ENCODE data around the gene ABCE1. TPM values are rescaled to one million over a fixed set of nuclear protein-coding genes. Genes with fewer than 3 reads are reported as not detected.
"Not testable (repeated sequence)": the region's sequence is repeated elsewhere in the genome, so short reads cannot be mapped to it uniquely, and the experiment has no call there.

ABCE1 gene
- total RNA-seq, 4 donors from 2014 or later: 42.9 to 79.3 (median 62.5) TPM

DNA sequence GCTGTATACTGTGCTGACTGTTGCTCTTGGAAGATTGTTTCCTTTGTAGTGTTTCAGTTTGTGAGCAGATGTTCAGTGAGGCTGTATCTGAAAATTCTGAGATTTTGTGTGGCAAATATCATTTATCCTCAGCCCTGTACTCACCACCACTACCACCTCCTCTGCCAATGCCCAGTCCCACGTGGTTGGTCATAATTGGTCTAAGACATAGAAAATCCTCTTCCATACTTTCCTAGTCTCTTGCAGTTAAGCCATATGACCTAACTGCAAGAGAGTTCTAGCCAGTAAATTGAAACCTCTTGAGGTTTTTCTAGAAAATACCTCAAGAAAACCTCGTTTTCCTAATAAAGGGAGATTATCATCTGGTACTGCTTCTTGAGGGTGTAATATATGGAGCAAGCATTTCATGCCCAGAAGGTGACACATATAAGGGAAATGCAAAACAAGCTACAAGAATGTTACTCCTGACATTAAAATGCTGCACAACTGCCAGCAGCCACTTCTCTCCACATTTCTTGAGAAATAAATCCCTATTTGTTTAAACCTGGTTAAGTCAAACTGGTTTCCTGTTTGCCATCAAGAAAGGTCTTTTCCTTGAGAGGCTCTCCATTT is 32.8 kb downstream of the ABCE1 start:
- Histone ChIP-seq H3K4me3 (no peak overlapping the region), H3K9me3 (no peaks in the 10 kb centered on the region), H3K4me1 (peaks cover 0 to 7% of the 10 kb centered on the region in 2 donors), H3K36me3 (peaks cover 0 to 57% of the 10 kb centered on the region in 2 donors), H3K27me3 (no peaks in the 10 kb centered on the region), H3K27ac (no peak overlapping the region)
- intact Hi-C loops (cut with DNase I; ENCODE audit: low total_unique reads): no loop called here
- DNase-seq: no peak
- no peak for ATAC-seq
- in situ Hi-C loops (cut with MboI; ENCODE audit: low sequenced_read_pairs in 4 of 4): no loop called here
- TF ChIP-seq, protein P1, sequence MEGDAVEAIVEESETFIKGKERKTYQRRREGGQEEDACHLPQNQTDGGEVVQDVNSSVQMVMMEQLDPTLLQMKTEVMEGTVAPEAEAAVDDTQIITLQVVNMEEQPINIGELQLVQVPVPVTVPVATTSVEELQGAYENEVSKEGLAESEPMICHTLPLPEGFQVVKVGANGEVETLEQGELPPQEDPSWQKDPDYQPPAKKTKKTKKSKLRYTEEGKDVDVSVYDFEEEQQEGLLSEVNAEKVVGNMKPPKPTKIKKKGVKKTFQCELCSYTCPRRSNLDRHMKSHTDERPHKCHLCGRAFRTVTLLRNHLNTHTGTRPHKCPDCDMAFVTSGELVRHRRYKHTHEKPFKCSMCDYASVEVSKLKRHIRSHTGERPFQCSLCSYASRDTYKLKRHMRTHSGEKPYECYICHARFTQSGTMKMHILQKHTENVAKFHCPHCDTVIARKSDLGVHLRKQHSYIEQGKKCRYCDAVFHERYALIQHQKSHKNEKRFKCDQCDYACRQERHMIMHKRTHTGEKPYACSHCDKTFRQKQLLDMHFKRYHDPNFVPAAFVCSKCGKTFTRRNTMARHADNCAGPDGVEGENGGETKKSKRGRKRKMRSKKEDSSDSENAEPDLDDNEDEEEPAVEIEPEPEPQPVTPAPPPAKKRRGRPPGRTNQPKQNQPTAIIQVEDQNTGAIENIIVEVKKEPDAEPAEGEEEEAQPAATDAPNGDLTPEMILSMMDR (IDR thresholded peaks at IDR 0.05 in 4 of 5, conservative IDR thresholded peaks at IDR 0.05 in 1 of 5): no peak
- no peak for TF ChIP-seq POLR2A (IDR thresholded peaks at IDR 0.05)

DNA sequence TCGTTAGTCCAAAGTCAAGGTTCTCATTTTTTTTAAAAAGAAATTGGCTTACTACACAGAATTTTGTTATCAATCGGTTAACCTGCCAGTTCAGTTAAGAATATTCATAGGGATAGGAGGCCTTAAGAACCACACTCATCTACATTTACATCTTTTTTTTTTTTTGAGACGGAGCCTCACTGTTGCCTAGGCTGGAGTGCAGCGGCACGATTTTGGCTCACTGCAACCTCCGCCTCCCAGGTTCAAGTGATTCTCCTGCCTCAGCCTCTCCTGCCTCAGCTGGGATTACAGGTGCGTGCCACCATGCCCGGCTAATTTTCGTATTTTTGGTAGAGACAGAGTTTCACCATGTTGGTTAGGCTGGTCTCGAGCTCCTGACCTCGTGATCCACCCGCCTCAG is 33.7 kb downstream of the ABCE1 start:
- H3K27ac ChIP-seq: no peak overlapping the region
- no peaks in the 10 kb centered on the region for H3K9me3 ChIP-seq
- no peak overlapping the region for H3K4me3 ChIP-seq
- ATAC-seq (no peak), DNase-seq (no peak)
- peaks cover 0 to 48% of the 10 kb centered on the region in 2 donors for H3K36me3 ChIP-seq
- no peak for TF ChIP-seq POLR2A (IDR thresholded peaks at IDR 0.05)
- TF ChIP-seq, protein P1 (IDR thresholded peaks at IDR 0.05 in 4 of 5, conservative IDR thresholded peaks at IDR 0.05 in 1 of 5): no peak
- no peaks in the 10 kb centered on the region for H3K27me3 ChIP-seq
- peaks cover 0 to 7% of the 10 kb centered on the region in 2 donors for H3K4me1 ChIP-seq
- intact Hi-C loops (cut with DNase I; ENCODE audit: low total_unique reads) (no loop called here), in situ Hi-C loops (cut with MboI; ENCODE audit: low sequenced_read_pairs in 4 of 4) (no loop called here)

DNA sequence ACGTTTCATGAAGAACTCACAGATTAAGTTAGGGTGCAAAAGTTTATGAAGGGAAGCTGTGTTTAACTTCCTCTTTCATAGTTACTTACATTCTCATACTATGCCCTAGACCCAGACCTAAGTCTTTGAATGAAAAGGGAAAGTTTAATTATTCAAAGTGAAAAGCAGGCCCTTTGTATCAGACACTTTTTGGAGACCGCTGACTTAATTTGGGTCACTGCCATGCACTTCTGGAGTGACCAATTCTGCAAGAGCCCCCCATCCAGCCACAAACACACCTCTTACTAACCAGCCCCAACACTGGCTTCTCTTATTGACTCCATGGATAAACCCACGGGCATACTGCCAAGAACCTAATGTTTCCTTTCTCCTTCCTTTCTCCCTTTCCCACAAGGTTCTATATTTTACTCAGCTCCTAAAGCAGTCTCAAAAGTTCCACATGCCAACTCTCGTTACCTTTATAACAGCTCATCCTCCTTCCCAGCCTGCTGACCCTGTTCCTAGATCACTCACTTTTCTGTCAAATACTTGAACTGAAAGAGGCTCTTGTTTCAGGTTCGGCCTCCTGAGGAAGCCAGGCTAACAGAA is 34.5 kb downstream of the ABCE1 start:
- no peaks in the 10 kb centered on the region for H3K9me3 ChIP-seq
- H3K36me3 ChIP-seq: peaks cover 0 to 47% of the 10 kb centered on the region in 2 donors
- TF ChIP-seq, protein P1 (IDR thresholded peaks at IDR 0.05 in 4 of 5, conservative IDR thresholded peaks at IDR 0.05 in 1 of 5): no peak
- no peak overlapping the region for H3K4me3 ChIP-seq
- no peak for ATAC-seq
- DNase-seq: no peak
- intact Hi-C loops (cut with DNase I; ENCODE audit: low total_unique reads): no loop called here
- H3K27ac ChIP-seq: no peak overlapping the region
- peaks cover 0 to 7% of the 10 kb centered on the region in 2 donors for H3K4me1 ChIP-seq
- in situ Hi-C loops (cut with MboI; ENCODE audit: low sequenced_read_pairs in 4 of 4): no loop called here
- no peaks in the 10 kb centered on the region for H3K27me3 ChIP-seq

DNA sequence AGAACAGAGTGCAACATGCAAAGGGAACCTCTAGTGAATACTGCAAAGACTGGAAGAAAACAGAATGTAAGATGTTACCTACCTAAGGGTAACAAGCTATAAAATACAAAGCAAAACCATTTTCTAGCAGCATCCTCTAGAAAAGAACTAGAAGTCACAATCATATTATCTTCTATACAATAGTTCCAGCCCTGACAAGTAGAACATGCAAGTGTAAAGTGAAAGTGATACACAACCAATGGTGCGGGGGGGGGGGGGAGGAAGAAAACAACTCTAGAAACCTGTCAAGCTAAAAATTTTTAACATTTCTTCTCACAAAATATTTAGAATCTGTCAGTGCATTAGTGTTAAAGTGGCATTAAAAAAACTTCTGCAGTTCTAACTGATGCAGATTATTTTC is 38.1 kb downstream of the ABCE1 start:
- DNase-seq; H3K27me3 ChIP-seq; in situ Hi-C loops (cut with MboI; ENCODE audit: low sequenced_read_pairs in 4 of 4); ATAC-seq; H3K4me1 ChIP-seq; intact Hi-C loops (cut with DNase I; ENCODE audit: low total_unique reads); H3K27ac ChIP-seq; H3K9me3 ChIP-seq; H3K4me3 ChIP-seq: not testable (repeated sequence)
- peaks cover 4 to 57% of the 10 kb centered on the region in 2 donors for H3K36me3 ChIP-seq

DNA sequence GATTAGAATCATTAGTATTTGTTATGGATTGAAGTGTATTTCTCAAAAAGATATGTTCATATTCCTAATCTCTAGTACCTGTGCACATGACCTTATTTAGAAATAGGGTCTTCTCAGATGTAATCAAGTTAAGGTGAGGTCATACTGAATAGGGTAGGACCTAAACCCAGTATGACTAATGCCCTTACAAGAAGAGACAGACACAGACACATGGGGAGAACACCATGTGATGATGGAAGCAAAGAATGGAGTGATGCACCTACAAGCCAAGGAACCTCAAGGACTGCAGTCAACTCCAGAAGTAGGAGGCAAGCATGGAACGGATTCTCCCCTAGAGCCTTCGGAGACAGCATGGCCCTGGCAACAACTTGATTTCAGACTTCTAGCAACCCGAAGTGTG is 50.9 kb downstream of the ABCE1 start:
- DNase-seq: no peak
- H3K27me3 ChIP-seq: no peaks in the 10 kb centered on the region
- no peak overlapping the region for H3K4me3 ChIP-seq
- no peak for ATAC-seq
- H3K9me3 ChIP-seq: no peaks in the 10 kb centered on the region
- intact Hi-C loops (cut with DNase I; ENCODE audit: low total_unique reads): no loop called here
- TF ChIP-seq, protein P1 (IDR thresholded peaks at IDR 0.05 in 4 of 5, conservative IDR thresholded peaks at IDR 0.05 in 1 of 5): no peak
- no peak for TF ChIP-seq POLR2A (IDR thresholded peaks at IDR 0.05)
- no peak overlapping the region for H3K27ac ChIP-seq
- in situ Hi-C loops (cut with MboI; ENCODE audit: low sequenced_read_pairs in 4 of 4): no loop called here
- peaks cover 0 to 73% of the 10 kb centered on the region in 2 donors for H3K36me3 ChIP-seq
- H3K4me1 ChIP-seq: peaks cover 11 to 13% of the 10 kb centered on the region in 2 donors

Data from gastrocnemius medialis (tissue), 4 donors.